Suppressor macrophage treated with lipopolysaccharide for 1 hour (primary cell): Measurements from ENCODE around the gene SH3BP5.

ENCODE experiments used
- DNase-seq, 3 donors: peaks; one replicate each; pipeline ENCODE4 v3.0.0-alpha.2; 2020 to 2022

Gene SH3BP5

GRCh38 chr3:15241341-15241740 lies 91.0 kb downstream of the SH3BP5 start:
- DNase-seq = peak; percentile 45 to 63 (median 46)

GRCh38 chr3:15229262-15229661 lies 103.1 kb downstream of the SH3BP5 start:
- DNase-seq = no peak

- no peak for DNase-seq
These were observed 104.2 kb downstream of the SH3BP5 start for GRCh38 chr3:15228147-15228546.

GRCh38 chr3:15223685-15224572 lies 108.5 kb downstream of the SH3BP5 start:
- DNase-seq = no peak

- no peak for DNase-seq
These were observed 110.7 kb downstream of the SH3BP5 start for GRCh38 chr3:15221574-15222217.

- no peak for DNase-seq
These were observed 111.7 kb downstream of the SH3BP5 start for GRCh38 chr3:15220661-15221060.

- no peak for DNase-seq
These were observed 112.3 kb downstream of the SH3BP5 start for GRCh38 chr3:15220056-15220455.

- DNase-seq = no peak
These were observed 113.7 kb downstream of the SH3BP5 start for GRCh38 chr3:15218689-15219088.

GRCh38 chr3:15217841-15218267 lies 114.5 kb downstream of the SH3BP5 start:
- DNase-seq = no peak

GRCh38 chr3:15217011-15217671 lies 115.2 kb downstream of the SH3BP5 start:
- no peak for DNase-seq

- DNase-seq = peak in 2 of 3 donors; percentile 25 to 27
These were observed 115.9 kb downstream of the SH3BP5 start for GRCh38 chr3:15216501-15216900.

- DNase-seq = peak; percentile 26 to 58 (median 48)
These were observed 116.4 kb downstream of the SH3BP5 start for GRCh38 chr3:15215996-15216395.

GRCh38 chr3:15214758-15215157 lies 117.6 kb downstream of the SH3BP5 start:
- DNase-seq = no peak

- no peak for DNase-seq
These were observed 120.4 kb downstream of the SH3BP5 start for GRCh38 chr3:15211937-15212336.

- DNase-seq = peak in 1 of 3 donors; percentile 18
These were observed 124.4 kb downstream of the SH3BP5 start for GRCh38 chr3:15207836-15208504.

GRCh38 chr3:15206662-15207576 lies 125.5 kb downstream of the SH3BP5 start:
- peak; percentile 15 to 22 (median 17) for DNase-seq

GRCh38 chr3:15205934-15206661 lies 126.3 kb downstream of the SH3BP5 start, which contains the start of gene CAPN7:
Gene CAPN7 (plus strand): TSS chr3:15206246. CDS start chr3:15206496, 250 bp downstream.
- peak; percentile 96 to 100 (median 99) for DNase-seq

GRCh38 chr3:15205482-15205933 lies 126.9 kb downstream of the SH3BP5 start:
- DNase-seq = peak in 1 of 3 donors; percentile 11
